GM12873 (cell line): ENCODE measurements around the gene DBX1.

Experiments used
- CTCF ChIP-seq: IDR thresholded peaks from 2 replicates; pipeline ENCODE4 v1.5.1; 2012; ENCODE audit warnings: low read depth, mild to moderate bottlenecking, moderate library complexity, low read length, control low read depth; ENCODE audit not compliant: insufficient read depth; ENCODE audit errors: missing control alignments

DBX1 gene

GRCh38 chr11:20126724-20127123 is 33.6 kb downstream of the DBX1 start:
- TF ChIP-seq CTCF, result no peak

- TF ChIP-seq CTCF, result no peak
Observed at GRCh38 chr11:20125927-20126326, 34.3 kb downstream of the DBX1 start.

GRCh38 chr11:20122131-20122530 is 38.1 kb downstream of the DBX1 start:
- TF ChIP-seq CTCF, result no peak

GRCh38 chr11:20120134-20120925 is 39.9 kb downstream of the DBX1 start:
- TF ChIP-seq CTCF, result no peak

- TF ChIP-seq CTCF, result no peak
Observed at GRCh38 chr11:20119315-20119714, 41.0 kb downstream of the DBX1 start.

- TF ChIP-seq CTCF, result no peak
Observed at GRCh38 chr11:20118209-20118608, 42.1 kb downstream of the DBX1 start.

- TF ChIP-seq CTCF, result no peak
Observed at GRCh38 chr11:20117291-20117690, 43.0 kb downstream of the DBX1 start.

- TF ChIP-seq CTCF, result no peak
Observed at GRCh38 chr11:20116825-20117224, 43.5 kb downstream of the DBX1 start.
